CD4-positive, alpha-beta T cell (primary cell): ENCODE measurements around the gene CACNA1E. TPM values are rescaled to one million over a fixed set of nuclear protein-coding genes. Genes with fewer than 3 reads are reported as not detected.

Source experiments
- ATAC-seq: fragments of 200-7000 bp; cut with Tn5 transposase; one replicate; pipeline ENCODE4 v1.10.0; 2022; ENCODE audit warnings: mild to moderate bottlenecking; ENCODE audit not compliant: poor library complexity
- CTCF ChIA-PET: fragments of 350-600 bp; sonication (Branson Sonifier 250); formaldehyde crosslinking; loops from one replicate; lab custom pipeline; 2021; ENCODE audit warnings: antibody characterized with exemption, inconsistent platforms; lab: Charles Lee
- POLR2A ChIA-PET: fragments of 350-600 bp; sonication (Branson Sonifier 250); formaldehyde crosslinking; loops from one replicate; lab custom pipeline; 2021; ENCODE audit warnings: antibody characterized with exemption, inconsistent platforms; lab: Charles Lee
- DNase-seq, 14 experiments: peaks; one replicate each; pipeline ENCODE4 v3.0.0-alpha.2; 2013 to 2020; ENCODE audit warnings: mixed read lengths in 2 of 14
- H3K27ac ChIP-seq, 2 donors: one replicate each; pipeline versions ENCODE4 v1.5.1 to v1.7.0; 2013; ENCODE audit warnings: low read length in 2 of 2, low read depth in 1 of 2, mild to moderate bottlenecking in 1 of 2
- H3K27me3 ChIP-seq, 2 experiments: 1 replicate in 1 of 2; 2 replicates in 1 of 2; pipeline versions ENCODE4 v1.6.1 to v1.7.0; 2013; ENCODE audit warnings: low read length in 2 of 2, control low read depth in 1 of 2, mild to moderate bottlenecking in 1 of 2, moderate library complexity in 1 of 2; ENCODE audit not compliant: insufficient read depth in 2 of 2, control insufficient read depth in 1 of 2
- H3K36me3 ChIP-seq: one replicate; pipeline ENCODE4 v1.6.1; 2013; ENCODE audit warnings: low read length, control low read depth; ENCODE audit not compliant: insufficient read depth
- H3K4me1 ChIP-seq: one replicate; pipeline ENCODE4 v1.6.1; 2013; ENCODE audit warnings: low read length, control low read depth; ENCODE audit not compliant: insufficient read depth
- H3K4me3 ChIP-seq: one replicate; pipeline ENCODE4 v1.5.1; 2013; ENCODE audit warnings: mild to moderate bottlenecking, low read length, moderate library complexity
- H3K9me3 ChIP-seq, 2 experiments: 1 replicate in 1 of 2; 2 replicates in 1 of 2; pipeline versions ENCODE4 v1.6.1 to v1.7.0; 2013; ENCODE audit warnings: low read length in 2 of 2, mild to moderate bottlenecking in 2 of 2, control low read depth in 1 of 2, moderate library complexity in 1 of 2; ENCODE audit not compliant: control insufficient read depth in 1 of 2, insufficient read depth in 1 of 2
- H3K27ac Mint-ChIP-seq: one replicate; pipeline ENCODE4 v1.8.0; 2020; ENCODE audit warnings: mixed read lengths
- H3K27me3 Mint-ChIP-seq: one replicate; pipeline ENCODE4 v1.8.0; 2021; ENCODE audit warnings: mixed read lengths
- H3K36me3 Mint-ChIP-seq: one replicate; pipeline ENCODE4 v1.8.0; 2021; ENCODE audit warnings: low read depth, mixed read lengths
- H3K4me1 Mint-ChIP-seq: one replicate; pipeline ENCODE4 v1.8.0; 2021; ENCODE audit warnings: low read depth, mixed read lengths
- H3K4me3 Mint-ChIP-seq: one replicate; pipeline ENCODE4 v1.8.0; 2020; ENCODE audit warnings: mild to moderate bottlenecking, mixed read lengths
- H3K9me3 Mint-ChIP-seq: one replicate; pipeline ENCODE4 v1.8.0; 2020; ENCODE audit warnings: mixed read lengths
- CTCF ChIP-seq: fragments of 200-600 bp; IDR thresholded peaks from one replicate; pipeline ENCODE4 v1.8.0; 2022; ENCODE audit warnings: antibody characterized with exemption, mild to moderate bottlenecking
- intact Hi-C, 2 experiments: fragments of 100-400 bp; cut with DNase I in 1 of 2; cut with micrococcal nuclease in 1 of 2; formaldehyde crosslinking; loops; one replicate each; pipeline versions ENCODE4 v1.15.1 to v1.9.0; 2023 to 2025; cut with DNase I, micrococcal nuclease
- total RNA-seq, 174 experiments: library from RNA in 2 of 174; stranded (reverse) in 2 of 174; gene quantifications; one replicate each; pipeline ENCODE4 v1.2.3 and lab custom pipeline; 2021 to 2026

CACNA1E gene
- total RNA-seq, 2 experiments from 2014 or later: not detected

DNA sequence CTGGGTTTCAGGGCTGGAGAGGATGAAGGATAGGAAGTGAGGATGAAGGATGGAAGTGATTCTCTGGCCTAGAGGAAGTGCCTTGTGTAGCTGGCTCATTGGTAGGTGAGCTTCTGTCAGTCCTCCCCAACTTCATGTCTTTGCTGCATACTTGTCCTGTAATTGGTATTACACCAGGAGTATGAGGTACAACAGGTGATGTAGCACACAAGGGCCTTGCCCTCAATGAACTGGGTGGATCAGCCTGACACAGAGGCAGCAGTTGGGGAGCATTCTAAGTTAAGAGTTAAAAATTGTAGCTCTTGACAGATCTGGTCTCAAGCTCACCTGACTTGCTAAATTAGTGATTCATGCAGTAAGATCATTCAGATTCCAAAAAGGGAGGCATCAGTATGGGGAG lies 37.9 kb upstream of the CACNA1E start:
- Histone ChIP-seq H3K27ac (no peak overlapping the region), H3K27me3 (peaks cover 0 to under 1% of the 10 kb centered on the region in 2 experiments), H3K4me3 (no peak overlapping the region), H3K9me3 (peaks cover 0 to 4% of the 10 kb centered on the region in 2 experiments), H3K36me3 (no peaks in the 10 kb centered on the region), H3K4me1 (no peaks in the 10 kb centered on the region)
- Mint-ChIP-seq H3K9me3 (no peaks in the 10 kb centered on the region), H3K27ac (no peak overlapping the region), H3K27me3 (peaks cover 5% of the 10 kb centered on the region), H3K4me1 (no peaks in the 10 kb centered on the region), H3K4me3 (no peak overlapping the region), H3K36me3 (no peaks in the 10 kb centered on the region)
- ChIA-PET CTCF (no interaction called here), POLR2A (no interaction called here)
- no peak for TF ChIP-seq CTCF
- intact Hi-C loops: no loop called here
- no peak for ATAC-seq
- no peak for DNase-seq

- no peak overlapping the region for H3K27ac Mint-ChIP-seq
- CTCF ChIA-PET: no interaction called here
Measured at GRCh38 chr1:181448461-181448860, 34.9 kb upstream of the CACNA1E start.

DNA sequence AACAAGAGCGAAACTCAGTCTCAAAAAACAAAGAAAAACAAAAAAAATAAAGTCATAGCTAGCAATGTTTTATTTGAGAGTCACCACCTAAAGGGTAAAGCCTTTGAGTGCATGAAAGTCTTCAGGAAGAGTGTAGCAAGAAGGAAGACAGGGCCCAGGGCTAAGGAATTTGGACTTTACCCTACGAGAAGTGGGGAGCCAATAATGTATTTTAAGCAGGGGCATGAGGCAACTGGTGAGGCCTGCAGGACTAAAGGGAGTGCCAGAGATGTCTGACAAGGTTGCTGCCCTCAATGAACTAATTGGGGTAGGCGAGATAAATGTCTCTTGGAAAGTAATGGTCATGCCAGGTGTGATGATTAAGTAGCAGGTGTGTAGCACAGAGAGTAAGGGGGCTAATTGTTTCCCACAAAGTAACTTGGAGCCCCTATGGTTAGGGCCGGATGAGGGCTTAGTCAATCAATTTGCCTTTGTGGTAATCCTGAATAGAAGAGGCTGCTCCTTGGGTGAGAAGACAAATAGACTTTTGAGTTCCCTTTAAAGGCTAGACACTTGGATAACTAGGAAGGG lies 31.6 kb upstream of the CACNA1E start:
- Mint-ChIP-seq H3K4me3 (no peak overlapping the region), H3K9me3 (peaks cover 3% of the 10 kb centered on the region), H3K27me3 (peaks cover 17% of the 10 kb centered on the region), H3K27ac (no peak overlapping the region), H3K36me3 (no peaks in the 10 kb centered on the region), H3K4me1 (no peaks in the 10 kb centered on the region)
- CTCF ChIA-PET: no interaction called here
- Histone ChIP-seq H3K4me1 (no peaks in the 10 kb centered on the region), H3K27me3 (peaks cover 0 to 5% of the 10 kb centered on the region in 2 experiments), H3K36me3 (no peaks in the 10 kb centered on the region), H3K4me3 (no peak overlapping the region), H3K27ac (no peak overlapping the region), H3K9me3 (peaks cover 0 to 4% of the 10 kb centered on the region in 2 experiments)
- no peak for DNase-seq
- intact Hi-C loops: loop anchor here in 1 of 2 experiments (10.0 kb wide), 1 partner anchor 63 kb away; no protein-coding TSS in a partner anchor
- no peak for ATAC-seq
- TF ChIP-seq CTCF: no peak
- POLR2A ChIA-PET: no interaction called here

More at GRCh38 chr1:181448461-181448860, 34.9 kb upstream of the CACNA1E start:
- Mint-ChIP-seq H3K27me3 (peaks cover 5% of the 10 kb centered on the region), H3K4me1 (no peaks in the 10 kb centered on the region), H3K4me3 (no peak overlapping the region), H3K36me3 (no peaks in the 10 kb centered on the region), H3K9me3 (no peaks in the 10 kb centered on the region)
- Histone ChIP-seq H3K4me3 (no peak overlapping the region), H3K27me3 (no peaks in the 10 kb centered on the region), H3K9me3 (peaks cover 0 to 4% of the 10 kb centered on the region in 2 experiments), H3K4me1 (no peaks in the 10 kb centered on the region), H3K27ac (no peak overlapping the region), H3K36me3 (no peaks in the 10 kb centered on the region)
- TF ChIP-seq CTCF: no peak
- ATAC-seq: no peak
- no peak for DNase-seq
- intact Hi-C loops: no loop called here
- POLR2A ChIA-PET: no interaction called here
